ENCODE results near the gene AP1S3.

The AP1S3 gene

GRCh38 chr2:223725986-223726970 is 111.1 kb downstream of the AP1S3 start:
- TF ChIP-seq POLR2AphosphoS5 (IDR thresholded peaks at IDR 0.05; ENCODE audit: low read depth, low read length) = no peak
- TF ChIP-seq, protein P1, sequence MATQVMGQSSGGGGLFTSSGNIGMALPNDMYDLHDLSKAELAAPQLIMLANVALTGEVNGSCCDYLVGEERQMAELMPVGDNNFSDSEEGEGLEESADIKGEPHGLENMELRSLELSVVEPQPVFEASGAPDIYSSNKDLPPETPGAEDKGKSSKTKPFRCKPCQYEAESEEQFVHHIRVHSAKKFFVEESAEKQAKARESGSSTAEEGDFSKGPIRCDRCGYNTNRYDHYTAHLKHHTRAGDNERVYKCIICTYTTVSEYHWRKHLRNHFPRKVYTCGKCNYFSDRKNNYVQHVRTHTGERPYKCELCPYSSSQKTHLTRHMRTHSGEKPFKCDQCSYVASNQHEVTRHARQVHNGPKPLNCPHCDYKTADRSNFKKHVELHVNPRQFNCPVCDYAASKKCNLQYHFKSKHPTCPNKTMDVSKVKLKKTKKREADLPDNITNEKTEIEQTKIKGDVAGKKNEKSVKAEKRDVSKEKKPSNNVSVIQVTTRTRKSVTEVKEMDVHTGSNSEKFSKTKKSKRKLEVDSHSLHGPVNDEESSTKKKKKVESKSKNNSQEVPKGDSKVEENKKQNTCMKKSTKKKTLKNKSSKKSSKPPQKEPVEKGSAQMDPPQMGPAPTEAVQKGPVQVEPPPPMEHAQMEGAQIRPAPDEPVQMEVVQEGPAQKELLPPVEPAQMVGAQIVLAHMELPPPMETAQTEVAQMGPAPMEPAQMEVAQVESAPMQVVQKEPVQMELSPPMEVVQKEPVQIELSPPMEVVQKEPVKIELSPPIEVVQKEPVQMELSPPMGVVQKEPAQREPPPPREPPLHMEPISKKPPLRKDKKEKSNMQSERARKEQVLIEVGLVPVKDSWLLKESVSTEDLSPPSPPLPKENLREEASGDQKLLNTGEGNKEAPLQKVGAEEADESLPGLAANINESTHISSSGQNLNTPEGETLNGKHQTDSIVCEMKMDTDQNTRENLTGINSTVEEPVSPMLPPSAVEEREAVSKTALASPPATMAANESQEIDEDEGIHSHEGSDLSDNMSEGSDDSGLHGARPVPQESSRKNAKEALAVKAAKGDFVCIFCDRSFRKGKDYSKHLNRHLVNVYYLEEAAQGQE (IDR thresholded peaks at IDR 0.05; ENCODE audit: insufficient read depth in 1 of 2, low read depth in 2 of 2, low read length in 2 of 2) = no peak
- TF ChIP-seq TAF1 (IDR thresholded peaks at IDR 0.05; ENCODE audit: borderline replicate concordance, insufficient read depth, low read length) = no peak
- no peak for TF ChIP-seq SIN3A (IDR thresholded peaks at IDR 0.05; ENCODE audit: borderline replicate concordance, insufficient read depth, low read length)
- no peak for TF ChIP-seq FOXP2 (optimal IDR thresholded peaks at IDR 0.05; ENCODE audit: borderline replicate concordance, extremely low read depth, extremely low read length, insufficient read depth)

DNA sequence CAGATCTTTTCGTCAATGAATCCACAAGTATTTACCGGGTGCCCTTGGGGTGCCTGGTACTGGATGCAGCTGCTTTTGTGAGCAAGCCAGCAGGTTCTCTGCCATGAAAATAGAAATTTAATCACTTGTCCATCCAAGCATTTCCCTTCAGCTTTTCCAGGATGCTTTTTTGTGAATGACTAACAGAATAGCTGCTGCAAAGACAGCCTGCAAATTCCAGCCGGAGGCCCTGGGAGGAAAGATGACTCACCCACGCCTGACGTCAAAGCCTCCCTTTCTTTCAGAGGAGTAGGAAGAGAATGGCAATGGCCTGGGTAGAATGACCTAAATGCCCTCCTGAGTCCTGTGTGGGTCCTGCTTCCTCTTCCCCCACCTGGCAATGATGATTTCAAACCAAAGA is 111.9 kb downstream of the AP1S3 start:
- TF ChIP-seq SIN3A (IDR thresholded peaks at IDR 0.05; ENCODE audit: borderline replicate concordance, insufficient read depth, low read length) (peak; percentile 93; the same call in 1 of the 2 replicates), POLR2AphosphoS5 (IDR thresholded peaks at IDR 0.05; ENCODE audit: low read depth, low read length) (peak; percentile 52; the same call in 1 of the 2 replicates), FOXP2 (optimal IDR thresholded peaks at IDR 0.05; ENCODE audit: borderline replicate concordance, extremely low read depth, extremely low read length, insufficient read depth) (no peak), TAF1 (IDR thresholded peaks at IDR 0.05; ENCODE audit: borderline replicate concordance, insufficient read depth, low read length) (peak; percentile 75; the same call in 1 of the 2 replicates)
- TF ChIP-seq, protein P1 (IDR thresholded peaks at IDR 0.05; ENCODE audit: insufficient read depth in 1 of 2, low read depth in 2 of 2, low read length in 2 of 2) = peak in 1 of 2 experiments; percentile 47; a peak in 1 of 4 replicates

DNA sequence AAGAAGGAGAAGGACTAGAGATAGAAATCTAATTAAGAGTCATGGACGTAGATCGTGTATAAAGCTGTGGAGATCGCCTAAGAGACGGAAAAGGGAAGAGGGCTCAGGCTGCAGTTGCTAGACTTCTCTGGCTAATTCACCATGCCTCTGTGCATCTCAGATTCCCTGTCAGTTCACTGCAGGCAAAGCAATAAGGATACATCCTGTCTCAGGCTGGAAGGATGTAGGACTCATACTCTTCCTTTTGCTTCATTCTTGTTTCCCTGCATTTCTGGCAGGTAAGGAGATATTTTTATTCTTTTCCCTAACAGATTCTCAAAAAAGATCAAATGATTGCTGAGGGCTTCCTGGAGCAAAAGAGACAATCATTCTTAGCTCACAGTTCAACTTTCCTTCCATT is 112.5 kb downstream of the AP1S3 start:
- TF ChIP-seq TAF1 (IDR thresholded peaks at IDR 0.05; ENCODE audit: borderline replicate concordance, insufficient read depth, low read length) (no peak), POLR2AphosphoS5 (IDR thresholded peaks at IDR 0.05; ENCODE audit: low read depth, low read length) (peak; percentile 73; the same call in 1 of the 2 replicates)

GRCh38 chr2:223723954-223724411 is 113.4 kb downstream of the AP1S3 start:
- TF ChIP-seq FOXP2 (optimal IDR thresholded peaks at IDR 0.05; ENCODE audit: borderline replicate concordance, extremely low read depth, extremely low read length, insufficient read depth) (no peak), TAF1 (IDR thresholded peaks at IDR 0.05; ENCODE audit: borderline replicate concordance, insufficient read depth, low read length) (peak; percentile 99), POLR2AphosphoS5 (IDR thresholded peaks at IDR 0.05; ENCODE audit: low read depth, low read length) (peak; percentile 99), SIN3A (IDR thresholded peaks at IDR 0.05; ENCODE audit: borderline replicate concordance, insufficient read depth, low read length) (peak; percentile 93; the same call in 1 of the 2 replicates)
- TF ChIP-seq, protein P1 (IDR thresholded peaks at IDR 0.05; ENCODE audit: insufficient read depth in 1 of 2, low read depth in 2 of 2, low read length in 2 of 2) = peak in 1 of 2 experiments; percentile 68; a peak in 2 of 4 replicates

- TF ChIP-seq, protein P1 (IDR thresholded peaks at IDR 0.05; ENCODE audit: insufficient read depth in 1 of 2, low read depth in 2 of 2, low read length in 2 of 2) = no peak
- no peak for TF ChIP-seq SIN3A (IDR thresholded peaks at IDR 0.05; ENCODE audit: borderline replicate concordance, insufficient read depth, low read length)
- TF ChIP-seq POLR2AphosphoS5 (IDR thresholded peaks at IDR 0.05; ENCODE audit: low read depth, low read length) = no peak
- TF ChIP-seq TAF1 (IDR thresholded peaks at IDR 0.05; ENCODE audit: borderline replicate concordance, insufficient read depth, low read length) = no peak
Observed at GRCh38 chr2:223722226-223722625, 115.2 kb downstream of the AP1S3 start.

Measured in PFSK-1 (cell line).